Measurements from ENCODE around the gene FOXD4L4. TPM values are rescaled to one million over a fixed set of nuclear protein-coding genes. Genes with fewer than 3 reads are reported as not detected.
"Not testable (repeated sequence)": the region's sequence is repeated elsewhere in the genome, so short reads cannot be mapped to it uniquely, and the experiment has no call there.

The FOXD4L4 gene
- total RNA-seq = under 1 TPM in 1 of 2 donors, not detected in 1; 0.30 TPM

DNA sequence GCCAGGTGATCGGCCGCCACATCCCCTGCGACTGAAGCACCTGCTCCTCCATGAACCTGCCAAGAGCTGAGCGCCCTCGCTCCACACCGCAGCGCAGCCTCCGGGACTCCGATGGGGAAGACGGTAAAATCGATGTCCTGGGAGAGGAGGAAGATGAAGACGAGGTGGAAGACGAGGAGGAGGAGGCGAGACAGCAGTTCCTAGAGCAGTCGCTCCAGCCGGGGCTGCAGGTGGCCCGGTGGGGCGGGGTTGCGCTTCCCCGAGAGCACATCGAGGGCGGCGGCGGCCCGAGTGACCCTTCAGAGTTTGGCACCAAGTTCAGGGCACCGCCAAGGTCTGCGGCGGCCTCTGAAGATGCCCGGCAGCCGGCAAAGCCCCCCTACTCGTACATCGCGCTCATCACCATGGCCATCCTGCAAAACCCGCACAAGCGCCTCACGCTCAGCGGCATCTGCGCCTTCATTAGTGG, at the start of gene FOXD4L4:
FOXD4L4 (plus strand) TSS at position 51 of the 469 bp plus-strand sequence; CDS start at position 51, 0 bp downstream.
- DNase-seq; intact Hi-C loops (cut with DNase I); H3K4me1 ChIP-seq; H3K9ac ChIP-seq (ENCODE audit: low read depth in 2 of 2, low read length in 2 of 2); H3K9me3 ChIP-seq; H3K36me3 ChIP-seq; H3K27ac ChIP-seq; H3K27me3 ChIP-seq; H3K4me3 ChIP-seq: not testable (repeated sequence)

DNA sequence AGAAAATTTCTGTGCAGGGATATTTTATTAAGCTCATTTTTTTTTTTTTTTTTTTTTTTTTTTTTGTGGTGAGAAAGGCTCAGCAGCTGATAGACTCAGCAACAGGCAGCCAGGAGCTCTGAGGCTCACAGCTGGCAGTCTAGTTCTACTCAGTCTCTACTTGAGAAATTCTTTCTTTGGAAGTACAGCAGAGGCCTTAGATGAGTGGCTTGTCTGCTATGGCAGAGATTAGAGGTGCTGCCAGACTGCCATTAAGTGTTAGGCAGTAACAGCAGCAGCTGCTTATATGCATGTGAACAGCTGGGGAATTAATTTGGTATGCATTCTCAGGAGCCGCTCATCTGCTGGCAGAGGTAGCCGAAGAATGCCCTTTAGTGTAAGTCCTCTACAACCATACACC, 33.4 kb upstream of the FOXD4L4 start:
- H3K4me1 ChIP-seq; intact Hi-C loops (cut with DNase I); H3K9me3 ChIP-seq; H3K36me3 ChIP-seq; H3K27ac ChIP-seq; H3K9ac ChIP-seq (ENCODE audit: low read depth in 2 of 2, low read length in 2 of 2); H3K4me3 ChIP-seq; H3K27me3 ChIP-seq; DNase-seq: not testable (repeated sequence)

DNA sequence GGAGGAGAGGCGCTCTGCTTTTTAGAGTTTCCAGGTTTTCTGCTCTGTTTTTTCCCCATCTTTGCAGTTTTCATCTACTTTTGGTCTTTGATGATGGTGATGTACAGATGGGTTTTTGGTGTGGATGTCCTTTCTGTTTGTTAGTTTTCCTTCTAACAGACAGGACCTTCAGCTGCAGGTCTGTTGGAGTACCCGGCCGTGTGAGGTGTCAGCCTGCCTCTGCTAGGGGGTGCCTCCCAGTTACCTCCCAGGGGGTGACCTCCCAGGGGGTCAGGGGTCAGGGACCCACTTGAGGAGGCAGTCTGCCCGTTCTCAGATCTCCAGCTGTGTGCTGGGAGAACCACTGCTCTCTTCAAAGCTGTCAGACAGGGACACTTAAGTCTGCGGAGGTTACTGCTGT, 22.5 kb upstream of the FOXD4L4 start:
- DNase-seq; H3K9ac ChIP-seq (ENCODE audit: low read depth in 2 of 2, low read length in 2 of 2); H3K9me3 ChIP-seq; H3K4me3 ChIP-seq; H3K4me1 ChIP-seq; H3K36me3 ChIP-seq; H3K27me3 ChIP-seq; H3K27ac ChIP-seq; intact Hi-C loops (cut with DNase I): not testable (repeated sequence)

GRCh38 chr9:65738133-65738532, 1.2 kb downstream of the FOXD4L4 start:
- H3K27me3 ChIP-seq; H3K9ac ChIP-seq (ENCODE audit: low read depth in 2 of 2, low read length in 2 of 2); H3K27ac ChIP-seq; H3K4me3 ChIP-seq; intact Hi-C loops (cut with DNase I); DNase-seq; H3K4me1 ChIP-seq; H3K9me3 ChIP-seq; H3K36me3 ChIP-seq: not testable (repeated sequence)

Other genes starting within 250 kb of the FOXD4L4 start
- gene ZNG1E, start 61.2 kb upstream of the FOXD4L4 start, total RNA-seq = 10 to 100 TPM; 35.9 to 40.2 TPM

Data from colonic mucosa (tissue), 4 donors.